ENCODE results near the gene NAT9.

The NAT9 gene

GRCh38 chr17:74767111-74767516, 9.0 kb downstream of the NAT9 start:
- no peak for FAIRE-seq
- TF ChIP-seq POLR2A (IDR thresholded peaks at IDR 0.05; ENCODE audit: low read depth, low read length) (no peak), TAF1 (IDR thresholded peaks at IDR 0.05; ENCODE audit: borderline replicate concordance, low read depth, low read length) (no peak), POLR2AphosphoS5 (IDR thresholded peaks at IDR 0.05; ENCODE audit: low read depth, low read length) (no peak)
- no peak for DNase-seq (ENCODE audit: insufficient read length)

- TF ChIP-seq POLR2A (IDR thresholded peaks at IDR 0.05; ENCODE audit: low read depth, low read length): no peak
- no peak for TF ChIP-seq TAF1 (IDR thresholded peaks at IDR 0.05; ENCODE audit: borderline replicate concordance, low read depth, low read length)
- no peak for TF ChIP-seq POLR2AphosphoS5 (IDR thresholded peaks at IDR 0.05; ENCODE audit: low read depth, low read length)
- DNase-seq (ENCODE audit: insufficient read length) (no peak), FAIRE-seq (no peak)
Observed at GRCh38 chr17:74766413-74766812, 9.7 kb downstream of the NAT9 start.

- TF ChIP-seq TAF1 (IDR thresholded peaks at IDR 0.05; ENCODE audit: borderline replicate concordance, low read depth, low read length) (no peak), POLR2A (IDR thresholded peaks at IDR 0.05; ENCODE audit: low read depth, low read length) (no peak), POLR2AphosphoS5 (IDR thresholded peaks at IDR 0.05; ENCODE audit: low read depth, low read length) (no peak)
- FAIRE-seq: no peak
- no peak for DNase-seq (ENCODE audit: insufficient read length)
Observed at GRCh38 chr17:74764751-74765286, 11.3 kb downstream of the NAT9 start.

- TF ChIP-seq TAF1 (IDR thresholded peaks at IDR 0.05; ENCODE audit: borderline replicate concordance, low read depth, low read length): no peak
- FAIRE-seq: no peak
- no peak for DNase-seq (ENCODE audit: insufficient read length)
Observed at GRCh38 chr17:74763565-74764387, 12.4 kb downstream of the NAT9 start.

- TF ChIP-seq POLR2AphosphoS5 (IDR thresholded peaks at IDR 0.05; ENCODE audit: low read depth, low read length) (no peak), POLR2A (IDR thresholded peaks at IDR 0.05; ENCODE audit: low read depth, low read length) (no peak), TAF1 (IDR thresholded peaks at IDR 0.05; ENCODE audit: borderline replicate concordance, low read depth, low read length) (no peak)
- DNase-seq (ENCODE audit: insufficient read length): no peak
- FAIRE-seq: no peak
Observed at GRCh38 chr17:74761931-74762330, 14.2 kb downstream of the NAT9 start.

- TF ChIP-seq TAF1 (IDR thresholded peaks at IDR 0.05; ENCODE audit: borderline replicate concordance, low read depth, low read length) (no peak), POLR2A (IDR thresholded peaks at IDR 0.05; ENCODE audit: low read depth, low read length) (no peak), POLR2AphosphoS5 (IDR thresholded peaks at IDR 0.05; ENCODE audit: low read depth, low read length) (no peak)
- no peak for FAIRE-seq
Observed at GRCh38 chr17:74761419-74761818, 14.7 kb downstream of the NAT9 start.

GRCh38 chr17:74760404-74761105, 15.6 kb downstream of the NAT9 start:
- DNase-seq (ENCODE audit: insufficient read length): no peak
- TF ChIP-seq TAF1 (IDR thresholded peaks at IDR 0.05; ENCODE audit: borderline replicate concordance, low read depth, low read length) (no peak), POLR2A (IDR thresholded peaks at IDR 0.05; ENCODE audit: low read depth, low read length) (no peak), POLR2AphosphoS5 (IDR thresholded peaks at IDR 0.05; ENCODE audit: low read depth, low read length) (no peak)
- no peak for FAIRE-seq

More at GRCh38 chr17:74761419-74761818, 14.7 kb downstream of the NAT9 start:
- no peak for DNase-seq (ENCODE audit: insufficient read length)

- TF ChIP-seq POLR2AphosphoS5 (IDR thresholded peaks at IDR 0.05; ENCODE audit: low read depth, low read length) (no peak), POLR2A (IDR thresholded peaks at IDR 0.05; ENCODE audit: low read depth, low read length) (no peak), TAF1 (IDR thresholded peaks at IDR 0.05; ENCODE audit: borderline replicate concordance, low read depth, low read length) (no peak)
- FAIRE-seq (no peak), DNase-seq (ENCODE audit: insufficient read length) (no peak)
Observed at GRCh38 chr17:74759941-74760340, 16.2 kb downstream of the NAT9 start.

GRCh38 chr17:74759243-74759801, 16.8 kb downstream of the NAT9 start:
- DNase-seq (ENCODE audit: insufficient read length): peak; percentile 73
- peak; percentile 89 for FAIRE-seq
- TF ChIP-seq POLR2AphosphoS5 (IDR thresholded peaks at IDR 0.05; ENCODE audit: low read depth, low read length) (no peak), TAF1 (IDR thresholded peaks at IDR 0.05; ENCODE audit: borderline replicate concordance, low read depth, low read length) (no peak), POLR2A (IDR thresholded peaks at IDR 0.05; ENCODE audit: low read depth, low read length) (no peak)

- no peak for DNase-seq (ENCODE audit: insufficient read length)
- FAIRE-seq: no peak
- TF ChIP-seq POLR2A (IDR thresholded peaks at IDR 0.05; ENCODE audit: low read depth, low read length) (no peak), TAF1 (IDR thresholded peaks at IDR 0.05; ENCODE audit: borderline replicate concordance, low read depth, low read length) (no peak), POLR2AphosphoS5 (IDR thresholded peaks at IDR 0.05; ENCODE audit: low read depth, low read length) (no peak)
Observed at GRCh38 chr17:74758848-74759168, 17.3 kb downstream of the NAT9 start.

- no peak for TF ChIP-seq TAF1 (IDR thresholded peaks at IDR 0.05; ENCODE audit: borderline replicate concordance, low read depth, low read length)
- TF ChIP-seq POLR2AphosphoS5 (IDR thresholded peaks at IDR 0.05; ENCODE audit: low read depth, low read length): no peak
- no peak for TF ChIP-seq POLR2A (IDR thresholded peaks at IDR 0.05; ENCODE audit: low read depth, low read length)
- peak; percentile 44 for FAIRE-seq
- no peak for DNase-seq (ENCODE audit: insufficient read length)
Observed at GRCh38 chr17:74757931-74758847, 18.0 kb downstream of the NAT9 start.
